Measurements from ENCODE around the gene KDM1A.

DNA sequence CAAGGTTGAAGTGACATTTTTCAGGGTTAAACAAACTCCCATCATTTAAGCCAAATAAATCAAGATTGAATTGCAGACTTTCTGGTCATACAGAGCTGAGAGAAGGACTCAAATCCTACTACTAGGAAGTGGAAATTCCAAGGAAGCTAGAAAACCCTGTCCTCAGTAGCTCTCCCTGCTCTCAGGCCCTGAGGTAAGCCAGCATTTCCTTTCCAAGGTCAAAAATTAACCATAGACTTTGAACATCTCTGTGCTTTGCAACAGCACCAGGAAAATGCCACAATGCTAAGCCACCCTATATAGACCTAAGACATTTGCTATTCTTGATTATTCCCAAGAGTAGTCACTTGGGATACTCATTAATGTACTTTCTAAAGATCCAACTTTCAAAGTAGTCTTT is 104.3 kb downstream of the KDM1A start:
- TF ChIP-seq, protein P1, sequence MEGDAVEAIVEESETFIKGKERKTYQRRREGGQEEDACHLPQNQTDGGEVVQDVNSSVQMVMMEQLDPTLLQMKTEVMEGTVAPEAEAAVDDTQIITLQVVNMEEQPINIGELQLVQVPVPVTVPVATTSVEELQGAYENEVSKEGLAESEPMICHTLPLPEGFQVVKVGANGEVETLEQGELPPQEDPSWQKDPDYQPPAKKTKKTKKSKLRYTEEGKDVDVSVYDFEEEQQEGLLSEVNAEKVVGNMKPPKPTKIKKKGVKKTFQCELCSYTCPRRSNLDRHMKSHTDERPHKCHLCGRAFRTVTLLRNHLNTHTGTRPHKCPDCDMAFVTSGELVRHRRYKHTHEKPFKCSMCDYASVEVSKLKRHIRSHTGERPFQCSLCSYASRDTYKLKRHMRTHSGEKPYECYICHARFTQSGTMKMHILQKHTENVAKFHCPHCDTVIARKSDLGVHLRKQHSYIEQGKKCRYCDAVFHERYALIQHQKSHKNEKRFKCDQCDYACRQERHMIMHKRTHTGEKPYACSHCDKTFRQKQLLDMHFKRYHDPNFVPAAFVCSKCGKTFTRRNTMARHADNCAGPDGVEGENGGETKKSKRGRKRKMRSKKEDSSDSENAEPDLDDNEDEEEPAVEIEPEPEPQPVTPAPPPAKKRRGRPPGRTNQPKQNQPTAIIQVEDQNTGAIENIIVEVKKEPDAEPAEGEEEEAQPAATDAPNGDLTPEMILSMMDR (IDR thresholded peaks at IDR 0.05), result no peak
- TF ChIP-seq POLR2A (IDR thresholded peaks at IDR 0.05), result no peak

Data from esophagus squamous epithelium (tissue), 4 donors.